OCI-LY1 (cell line): Measurements from ENCODE around the gene IRX2.

Experiments
- H2AFZ ChIP-seq: fragments of 200-600 bp; sonication (generic), shearing (Covaris generic); 2 replicates; pipeline ENCODE4 v1.6.0; 2014; ENCODE audit warnings: antibody characterized with exemption, mild to moderate bottlenecking, low read length
- H3F3A ChIP-seq: fragments of 200-600 bp; sonication (generic), shearing (Covaris generic); 2 replicates; pipeline ENCODE4 v1.6.0; 2014; ENCODE audit warnings: mild to moderate bottlenecking, antibody characterized with exemption, low read length, moderate library complexity; ENCODE audit not compliant: insufficient read depth
- H3K27ac ChIP-seq: fragments of 200-600 bp; sonication (generic); 2 replicates; pipeline ENCODE4 v1.5.1; 2014; ENCODE audit warnings: low read length, mixed run types, mild to moderate bottlenecking, low read depth; ENCODE audit not compliant: poor library complexity, severe bottlenecking
- H3K27me3 ChIP-seq: fragments of 200-600 bp; sonication (generic); 2 replicates; pipeline ENCODE4 v1.6.0; 2014; ENCODE audit warnings: antibody characterized with exemption, mild to moderate bottlenecking, low read length, moderate library complexity; ENCODE audit not compliant: insufficient read depth
- H3K36me3 ChIP-seq: fragments of 200-600 bp; sonication (generic); 2 replicates; pipeline ENCODE4 v1.6.1; 2014; ENCODE audit warnings: mild to moderate bottlenecking, antibody characterized with exemption, low read length, moderate library complexity, mixed read lengths; ENCODE audit not compliant: insufficient read depth
- H3K4me1 ChIP-seq: fragments of 200-600 bp; sonication (generic); 2 replicates; pipeline ENCODE4 v1.5.1; 2014; ENCODE audit warnings: mild to moderate bottlenecking, low read length, moderate library complexity; ENCODE audit not compliant: insufficient read depth, severe bottlenecking
- H3K4me2 ChIP-seq: fragments of 200-600 bp; sonication (generic), shearing (Covaris generic); 2 replicates; pipeline ENCODE4 v1.6.1; 2014; ENCODE audit warnings: low read length
- H3K4me3 ChIP-seq: fragments of 200-600 bp; sonication (generic); 2 replicates; pipeline ENCODE4 v1.5.1; 2014; ENCODE audit warnings: low read length, low read depth, mild to moderate bottlenecking, mixed read lengths; ENCODE audit not compliant: poor library complexity, severe bottlenecking
- H3K79me2 ChIP-seq: fragments of 200-600 bp; shearing (Covaris generic); 2 replicates; pipeline ENCODE4 v1.6.1; 2016; ENCODE audit warnings: mixed run types, low read length, mixed read lengths; ENCODE audit not compliant: insufficient read depth
- H3K9ac ChIP-seq: fragments of 200-600 bp; sonication (generic), shearing (Covaris generic); 2 replicates; pipeline ENCODE4 v1.6.1; 2014; ENCODE audit warnings: mild to moderate bottlenecking, low read length, mixed read lengths
- H3K9me2 ChIP-seq: fragments of 200-600 bp; sonication (generic), shearing (Covaris generic); 2 replicates; pipeline ENCODE4 v1.6.1; 2014; ENCODE audit warnings: low read depth, mild to moderate bottlenecking, low read length, mixed read lengths
- H3K9me3 ChIP-seq: fragments of 200-600 bp; shearing (Covaris generic); 2 replicates; pipeline ENCODE4 v1.6.1; 2014; ENCODE audit warnings: low read length, mixed read lengths
- H4K20me1 ChIP-seq: fragments of 200-600 bp; sonication (generic), shearing (Covaris generic); 2 replicates; pipeline ENCODE4 v1.6.0; 2016; ENCODE audit warnings: mild to moderate bottlenecking, low read length; ENCODE audit not compliant: insufficient read depth
- CTCF ChIP-seq: fragments of 200-600 bp; sonication (generic), shearing (Covaris generic); IDR thresholded peaks from 2 replicates; pipeline ENCODE4 v1.5.1; 2017; ENCODE audit warnings: mild to moderate bottlenecking, antibody characterized with exemption, low read length, moderate library complexity, mixed read lengths
- EZH2 ChIP-seq: fragments of 200-600 bp; sonication (generic), shearing (Covaris generic); IDR thresholded peaks from 2 replicates; pipeline ENCODE4 v1.8.0; 2017; ENCODE audit warnings: borderline replicate concordance, mixed run types, mild to moderate bottlenecking, antibody characterized with exemption, low read length, moderate library complexity, mixed read lengths

IRX2 gene

DNA sequence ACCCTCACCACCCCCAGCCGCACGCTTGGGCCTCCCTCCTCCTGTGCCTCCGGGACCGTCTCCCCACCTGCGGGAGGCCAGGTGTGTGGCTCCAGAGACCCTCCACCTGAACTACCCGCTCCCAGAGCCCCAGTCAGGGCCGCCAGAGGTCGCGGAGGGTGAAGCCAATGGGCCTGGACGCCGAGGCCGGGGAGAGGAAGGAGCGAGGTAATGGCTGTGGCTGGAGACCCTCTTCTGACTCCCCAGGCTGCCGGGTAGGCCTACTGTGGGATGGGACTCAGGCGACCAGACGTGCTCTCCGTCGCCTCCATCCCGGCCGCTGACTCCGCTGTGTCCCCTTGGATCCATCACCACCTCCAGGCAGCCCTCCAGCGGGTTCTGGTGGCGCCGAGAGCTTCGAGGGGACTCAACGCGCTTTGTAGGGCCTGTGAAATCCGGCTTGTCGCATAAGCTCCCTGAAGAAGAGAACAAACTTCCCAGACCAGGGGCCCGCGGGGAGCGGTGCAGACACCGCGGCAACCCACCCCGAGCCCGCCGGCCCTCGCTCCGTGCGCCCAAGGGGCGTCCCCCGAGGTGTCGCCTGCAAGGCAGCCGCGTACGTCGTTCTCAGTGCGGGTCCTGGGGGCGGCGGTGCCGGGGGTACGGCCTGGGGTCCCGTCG, 12.6 kb downstream of the IRX2 start:
- Histone ChIP-seq H3K36me3 (no peaks in the 10 kb centered on the region), H3K9me3 (no peaks in the 10 kb centered on the region), H3K27me3 (no peaks in the 10 kb centered on the region), H3F3A (no peaks in the 10 kb centered on the region), H3K4me2 (no peak overlapping the region), H2AFZ (no peak overlapping the region), H3K79me2 (no peaks in the 10 kb centered on the region), H3K27ac (no peak overlapping the region), H4K20me1 (no peaks in the 10 kb centered on the region), H3K4me3 (no peak overlapping the region), H3K9me2 (no peaks in the 10 kb centered on the region), H3K4me1 (no peaks in the 10 kb centered on the region), H3K9ac (no peak overlapping the region)
- TF ChIP-seq EZH2 (no peak), CTCF (no peak)

DNA sequence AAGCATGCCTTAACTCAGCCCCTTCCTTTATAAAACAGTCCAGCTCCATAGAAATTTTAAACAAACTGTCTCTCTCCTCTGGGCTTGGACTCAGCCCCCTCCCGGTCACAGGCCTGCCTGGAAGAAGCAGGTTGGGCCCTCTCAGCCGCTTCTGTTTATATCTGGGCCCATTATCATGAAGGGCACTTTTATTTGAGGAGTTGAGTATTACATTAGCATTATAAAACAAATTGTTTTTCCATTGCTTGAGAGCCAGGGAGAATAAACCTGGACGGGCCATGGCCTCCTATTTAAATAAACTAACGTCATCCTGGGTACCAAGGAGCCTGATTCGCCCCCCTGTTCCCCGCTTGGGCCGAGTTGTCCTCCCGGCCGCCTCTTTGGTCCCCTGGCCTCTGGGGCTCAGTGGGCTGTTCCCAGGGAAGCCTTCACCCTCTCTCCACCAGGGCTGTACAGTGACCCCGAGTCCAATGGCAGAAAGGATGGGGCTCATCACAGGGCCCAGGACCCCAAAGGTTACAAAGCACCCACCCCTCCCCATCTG, 13.2 kb downstream of the IRX2 start:
- Histone ChIP-seq H3K27ac (no peak overlapping the region), H3F3A (no peaks in the 10 kb centered on the region), H3K9me2 (no peaks in the 10 kb centered on the region), H3K79me2 (no peaks in the 10 kb centered on the region), H3K27me3 (no peaks in the 10 kb centered on the region), H4K20me1 (no peaks in the 10 kb centered on the region), H3K9me3 (no peaks in the 10 kb centered on the region), H3K9ac (no peak overlapping the region), H2AFZ (no peak overlapping the region), H3K36me3 (no peaks in the 10 kb centered on the region), H3K4me2 (no peak overlapping the region), H3K4me1 (no peaks in the 10 kb centered on the region), H3K4me3 (no peak overlapping the region)
- TF ChIP-seq CTCF (no peak), EZH2 (no peak)

- H2AFZ ChIP-seq = no peak overlapping the region
- no peaks in the 10 kb centered on the region for H3K9me3 ChIP-seq
- H3F3A ChIP-seq = no peaks in the 10 kb centered on the region
- TF ChIP-seq CTCF = no peak
- no peak for TF ChIP-seq EZH2
- no peaks in the 10 kb centered on the region for H3K27me3 ChIP-seq
- H3K4me2 ChIP-seq = no peak overlapping the region
- H3K9ac ChIP-seq = no peak overlapping the region
- no peaks in the 10 kb centered on the region for H3K79me2 ChIP-seq
- H3K4me3 ChIP-seq = no peak overlapping the region
- no peaks in the 10 kb centered on the region for H3K4me1 ChIP-seq
- H3K27ac ChIP-seq = no peak overlapping the region
- no peaks in the 10 kb centered on the region for H3K36me3 ChIP-seq
- no peaks in the 10 kb centered on the region for H4K20me1 ChIP-seq
- no peaks in the 10 kb centered on the region for H3K9me2 ChIP-seq
Measured at GRCh38 chr5:2737273-2738155, 14.0 kb downstream of the IRX2 start.
